Measurements from ENCODE around the gene PLEKHA1.

DNA sequence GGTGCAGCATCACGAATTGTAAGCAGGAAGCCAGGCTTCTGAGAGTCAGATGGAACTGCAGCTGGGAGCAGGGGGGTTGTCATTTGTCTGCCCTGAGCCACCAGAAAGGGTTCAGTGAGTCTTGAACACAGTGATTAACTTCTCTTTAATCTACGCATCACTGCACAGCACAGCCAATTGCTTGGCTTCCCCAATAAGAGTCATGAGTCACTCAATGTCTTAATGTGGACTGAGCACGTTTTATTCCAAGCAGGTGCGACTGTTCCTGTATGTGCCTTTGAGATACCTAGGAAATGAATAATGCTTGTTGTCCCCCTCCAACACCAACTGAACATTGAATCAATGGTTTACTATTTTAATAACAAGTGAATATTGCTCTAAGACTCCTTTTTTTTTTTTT is 26.0 kb upstream of the PLEKHA1 start:
- TF ChIP-seq JUND (CRISPR knock-in tag; IDR thresholded peaks at IDR 0.05) (no peak), ATM (IDR thresholded peaks at IDR 0.05; ENCODE audit: borderline replicate concordance) (no peak)
